ENCODE results near the gene SPINK5.

DNA sequence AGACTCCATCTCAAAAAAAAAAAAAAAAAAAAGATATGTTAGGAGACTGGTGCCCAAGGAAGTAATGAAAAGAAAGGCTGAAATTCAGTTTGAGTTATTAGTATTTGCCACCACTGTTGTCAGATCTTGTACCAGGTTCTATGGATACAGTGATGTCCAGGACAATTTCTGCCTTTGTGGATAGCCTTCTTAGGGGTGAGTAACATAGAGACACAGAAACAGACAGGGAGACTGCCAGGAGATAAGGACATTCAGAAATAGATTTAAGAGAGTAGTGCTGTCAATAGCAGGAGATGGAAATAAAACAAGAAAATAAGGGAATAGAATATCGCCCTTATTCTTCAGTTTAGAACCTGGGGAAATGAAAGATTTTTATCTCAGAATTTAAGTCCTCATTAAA, 98.3 kb downstream of the SPINK5 start:
- no peak for TF ChIP-seq CTCF (IDR thresholded peaks at IDR 0.05; ENCODE audit: low read depth, low read length)
- TF ChIP-seq POLR2A (IDR thresholded peaks at IDR 0.05; ENCODE audit: extremely low read depth, insufficient read length): no peak
- no peak for TF ChIP-seq MAX (IDR thresholded peaks at IDR 0.05; ENCODE audit: low read depth, low read length)
